GM13976 (cell line): ENCODE data around the gene TLN1.

Experiments
- DNase-seq: peaks from one replicate; pipeline ENCODE4 v3.0.0; 2012; ENCODE audit warnings: low spot score
- in situ Hi-C: fragments of 300-500 bp; cut with MboI; formaldehyde crosslinking; loops from one replicate; pipeline ENCODE4 v1.12.0; 2022; ENCODE audit warnings: low sequenced_read_pairs, mixed read lengths, inconsistent platforms; ENCODE audit not compliant: unreplicated experiment
- TF ChIP-seq, protein P1 (sequence below): IDR thresholded peaks from 2 replicates; pipeline ENCODE4 v1.5.1; 2012; ENCODE audit warnings: borderline replicate concordance, mild to moderate bottlenecking; ENCODE audit not compliant: insufficient read depth; ENCODE audit errors: extremely low read depth, missing control alignments, control extremely low read depth

Gene TLN1

DNA sequence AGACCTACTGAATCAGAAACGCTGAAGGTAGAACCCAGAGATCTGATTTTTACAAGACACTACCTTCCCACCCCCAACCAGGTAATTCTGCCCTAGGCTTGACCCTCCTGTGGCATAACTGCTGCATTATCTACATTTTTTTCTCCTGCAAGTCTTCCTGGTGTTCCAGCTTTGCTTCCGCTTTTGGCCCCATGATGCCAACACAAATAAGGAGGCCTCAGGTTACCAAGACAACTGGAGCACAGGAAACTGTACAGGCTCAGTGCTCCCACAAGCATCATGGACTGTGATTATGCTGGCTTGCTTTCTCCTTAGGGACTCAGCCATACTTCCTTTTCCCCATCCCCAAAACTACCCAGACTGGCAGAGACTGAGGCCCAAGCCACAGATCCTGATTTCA lies 28.7 kb upstream of the TLN1 start:
- TF ChIP-seq, protein P1, sequence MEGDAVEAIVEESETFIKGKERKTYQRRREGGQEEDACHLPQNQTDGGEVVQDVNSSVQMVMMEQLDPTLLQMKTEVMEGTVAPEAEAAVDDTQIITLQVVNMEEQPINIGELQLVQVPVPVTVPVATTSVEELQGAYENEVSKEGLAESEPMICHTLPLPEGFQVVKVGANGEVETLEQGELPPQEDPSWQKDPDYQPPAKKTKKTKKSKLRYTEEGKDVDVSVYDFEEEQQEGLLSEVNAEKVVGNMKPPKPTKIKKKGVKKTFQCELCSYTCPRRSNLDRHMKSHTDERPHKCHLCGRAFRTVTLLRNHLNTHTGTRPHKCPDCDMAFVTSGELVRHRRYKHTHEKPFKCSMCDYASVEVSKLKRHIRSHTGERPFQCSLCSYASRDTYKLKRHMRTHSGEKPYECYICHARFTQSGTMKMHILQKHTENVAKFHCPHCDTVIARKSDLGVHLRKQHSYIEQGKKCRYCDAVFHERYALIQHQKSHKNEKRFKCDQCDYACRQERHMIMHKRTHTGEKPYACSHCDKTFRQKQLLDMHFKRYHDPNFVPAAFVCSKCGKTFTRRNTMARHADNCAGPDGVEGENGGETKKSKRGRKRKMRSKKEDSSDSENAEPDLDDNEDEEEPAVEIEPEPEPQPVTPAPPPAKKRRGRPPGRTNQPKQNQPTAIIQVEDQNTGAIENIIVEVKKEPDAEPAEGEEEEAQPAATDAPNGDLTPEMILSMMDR: no peak
- no peak for DNase-seq
- in situ Hi-C loops: no loop called here

DNA sequence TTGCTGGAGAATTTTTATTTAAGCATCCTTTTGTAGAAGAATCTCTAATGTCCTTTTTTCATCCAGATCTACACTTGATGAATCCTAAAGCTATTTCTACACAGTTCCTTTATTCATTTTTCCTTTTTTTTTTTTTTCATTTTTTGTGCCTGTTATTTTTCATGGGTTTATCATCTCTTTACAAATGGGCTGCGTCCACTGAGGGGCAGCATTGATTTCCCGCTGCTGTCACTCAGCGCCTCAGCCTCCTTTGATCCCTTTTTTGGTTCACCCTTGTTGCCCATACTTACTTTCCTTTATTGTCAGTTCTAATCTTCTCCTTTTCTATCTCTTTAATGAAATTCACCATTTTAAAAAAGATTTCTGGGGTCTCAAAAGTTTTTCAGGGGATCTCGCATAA lies 27.8 kb upstream of the TLN1 start:
- in situ Hi-C loops: no loop called here
- no peak for DNase-seq

DNA sequence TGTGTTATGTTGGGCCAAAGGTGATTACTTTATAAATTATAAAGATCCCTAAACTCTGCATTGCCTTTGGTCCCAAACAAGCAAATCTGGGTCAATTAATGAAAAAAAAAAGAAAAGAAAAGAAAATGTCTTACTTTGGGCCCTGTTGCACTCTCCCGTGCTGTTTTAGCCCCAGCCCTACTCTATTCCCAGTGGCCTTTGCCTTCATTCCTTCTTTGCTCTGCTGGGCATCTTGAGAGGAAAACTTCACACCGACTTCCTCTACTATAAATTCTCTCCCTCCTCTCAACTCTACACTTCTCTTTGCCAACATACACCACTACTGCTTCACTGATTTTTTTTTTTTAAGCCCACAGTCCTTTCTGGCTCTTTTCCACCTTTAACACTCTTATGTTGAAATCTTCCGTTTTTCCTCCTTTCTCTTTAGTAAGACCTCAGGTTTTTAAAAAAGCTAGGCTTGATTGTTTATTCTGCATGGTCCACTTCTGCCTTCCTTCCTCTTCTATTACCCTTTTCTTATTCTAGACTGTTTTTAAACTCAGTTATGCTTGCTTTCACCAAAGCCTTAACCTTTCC lies 26.6 kb upstream of the TLN1 start:
- no peak for DNase-seq
- TF ChIP-seq, protein P1: no peak
- in situ Hi-C loops: no loop called here

More for the DNA sequence above, 27.8 kb upstream of the TLN1 start:
- TF ChIP-seq, protein P1: no peak

DNA sequence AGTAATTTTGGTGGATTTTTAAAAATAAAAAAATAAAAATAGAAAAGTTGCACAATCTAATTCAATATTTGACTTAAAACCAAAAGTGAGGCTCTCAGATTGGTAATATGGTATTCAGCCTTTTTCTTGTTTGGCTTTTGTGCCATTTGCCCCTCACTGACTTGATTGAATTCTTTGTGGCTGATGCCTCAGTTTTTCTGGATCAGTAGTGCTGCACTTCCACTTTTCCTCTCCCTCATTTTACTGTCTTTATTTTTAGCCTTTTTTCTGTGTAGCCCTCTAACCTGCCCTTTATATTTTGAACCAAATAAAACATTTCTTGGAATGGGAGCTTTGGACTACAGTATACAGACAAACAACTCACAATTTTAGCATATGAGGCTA lies 25.9 kb upstream of the TLN1 start:
- DNase-seq: no peak
- TF ChIP-seq, protein P1: no peak
- in situ Hi-C loops: no loop called here

DNA sequence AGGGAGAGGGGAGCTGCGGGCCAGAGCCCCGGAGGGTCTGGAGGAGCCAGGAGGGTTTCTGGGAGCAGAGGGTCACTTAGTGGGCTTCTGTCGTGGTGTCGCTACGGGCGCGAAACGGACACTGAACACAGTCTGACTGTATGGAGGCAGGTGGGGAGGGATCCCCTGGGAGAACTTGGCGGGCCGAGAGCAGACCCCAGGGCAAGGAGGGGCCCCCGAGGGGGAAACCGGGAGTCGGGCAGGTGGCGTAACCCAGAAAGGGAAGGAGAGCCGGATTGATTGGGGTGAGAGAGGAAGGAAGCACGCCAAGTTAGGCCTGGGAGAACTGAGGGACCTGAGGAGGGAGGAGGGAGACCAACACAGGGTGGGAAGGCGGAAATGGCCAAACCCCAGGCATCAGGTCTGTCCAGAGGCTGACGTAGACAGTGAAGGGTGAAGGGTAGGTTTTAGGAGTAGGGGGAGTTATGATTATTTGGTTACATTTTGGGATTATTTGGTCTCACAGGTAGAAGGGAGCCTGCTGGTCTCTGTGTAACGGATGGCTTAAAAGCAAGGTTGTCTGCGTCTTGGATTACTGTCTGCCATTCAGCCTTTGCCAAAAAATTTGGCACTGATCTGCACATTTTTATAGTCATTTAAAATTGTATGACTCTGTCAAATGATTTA lies 25.4 kb upstream of the TLN1 start:
- DNase-seq: peak; percentile 48
- TF ChIP-seq, protein P1: no peak
- in situ Hi-C loops: no loop called here

DNA sequence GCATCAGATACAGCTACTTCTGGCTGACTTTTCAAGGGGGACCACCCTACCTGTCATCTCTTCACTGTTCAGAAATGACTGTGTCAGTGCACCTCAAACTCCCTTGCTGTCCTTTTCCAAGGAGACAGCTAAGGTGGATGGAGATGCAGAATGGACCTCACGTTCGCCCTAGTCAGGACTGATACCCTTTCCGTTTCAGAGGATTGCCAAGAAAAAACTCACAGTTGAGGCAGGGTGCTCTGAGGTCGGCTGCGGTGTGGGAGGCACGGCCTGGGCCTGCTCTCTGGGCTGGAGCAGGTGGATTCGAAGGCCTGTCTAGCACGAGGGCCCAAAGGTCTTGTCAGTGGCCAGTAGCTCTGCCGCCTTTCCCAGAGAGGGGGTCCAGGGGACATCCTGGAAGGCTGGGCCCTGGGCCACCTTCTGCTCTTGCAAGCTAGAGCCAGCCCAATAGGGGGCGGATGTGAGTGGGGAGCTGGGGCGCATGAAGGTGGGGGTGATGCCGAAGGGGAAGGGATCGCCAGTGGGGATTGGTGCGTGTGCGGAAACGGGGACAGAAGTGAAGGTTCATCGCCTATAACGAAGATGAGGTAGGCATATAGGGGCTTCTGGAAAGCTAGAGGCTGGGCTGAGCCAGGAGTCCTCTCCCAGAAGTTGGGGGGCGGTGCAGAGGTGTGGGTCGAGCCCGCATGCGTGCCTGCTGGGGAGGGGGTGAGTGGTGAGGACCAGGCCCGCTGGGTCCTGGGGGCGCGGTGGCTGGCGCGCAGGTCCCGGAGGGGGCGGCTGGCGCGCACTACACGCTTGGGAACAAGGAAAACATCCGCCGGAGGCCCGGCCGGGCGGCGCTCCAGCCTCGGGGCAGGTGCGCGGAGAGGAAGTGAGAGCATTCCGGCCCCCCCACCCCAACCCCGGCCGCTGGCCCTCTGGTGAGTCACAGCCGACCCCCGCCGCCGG lies 24.6 kb upstream of the TLN1 start:
- TF ChIP-seq, protein P1: peak; percentile 87
- in situ Hi-C loops: no loop called here
- peak; percentile 82 for DNase-seq
